Measurements from ENCODE around the gene ZNF41. TPM values are rescaled to one million over a fixed set of nuclear protein-coding genes. Genes with fewer than 3 reads are reported as not detected.

Gene ZNF41
- total RNA-seq, 1 experiment from 2014 or later: 6.6 TPM

GRCh38 chrX:47482065-47482511 lies 934 bp downstream of the ZNF41 start:
- peaks cover 9% of the 10 kb centered on the region for H3K4me1 Mint-ChIP-seq (ENCODE audit: low read depth, unreplicated experiment)

GRCh38 chrX:47481160-47481559 lies 1.9 kb downstream of the ZNF41 start:
- Histone ChIP-seq H3K9me3 (no peaks in the 10 kb centered on the region), H3K4me1 (no peaks in the 10 kb centered on the region), H3K27me3 (replicated peaks; ENCODE audit: control insufficient read depth, insufficient read depth, low read length) (no peaks in the 10 kb centered on the region), H3K4me3 (ENCODE audit: low read depth, low read length) (no peak overlapping the region), H3K36me3 (ENCODE audit: control insufficient read depth, insufficient read depth, low read length) (no peaks in the 10 kb centered on the region)
- no TSS peak for BruUV-seq (replicated peaks)
- no peaks in the 10 kb centered on the region for H3K9me3 Mint-ChIP-seq (ENCODE audit: unreplicated experiment)
- peaks cover 6% of the 10 kb centered on the region for H3K36me3 Mint-ChIP-seq (ENCODE audit: insufficient read depth, unreplicated experiment)
- CTCF ChIA-PET: interaction anchor here (0.6 kb wide), 1 partner anchor 348 kb away, joined by 5 read pairs; no protein-coding TSS in a partner anchor
- no peaks in the 10 kb centered on the region for H3K27me3 Mint-ChIP-seq (ENCODE audit: insufficient read depth, unreplicated experiment)
- H3K4me1 Mint-ChIP-seq (ENCODE audit: low read depth, unreplicated experiment): peaks cover 9% of the 10 kb centered on the region
- no peak for TF ChIP-seq CTCF (IDR thresholded peaks at IDR 0.05; ENCODE audit: insufficient read depth in 1 of 2, low read depth in 1 of 2, low read length in 1 of 2, severe bottlenecking in 1 of 2, unreplicated experiment in 1 of 2)
- intact Hi-C loops (cut with micrococcal nuclease; ENCODE audit: unreplicated experiment): loop anchor here (5.0 kb wide), 1 partner anchor 289 kb away; the partner anchor contains the start of gene UBA1
- POLR2A ChIA-PET: no interaction called here
- peak overlapping the region; percentile 93 for H3K4me3 Mint-ChIP-seq (ENCODE audit: unreplicated experiment)
- DNase-seq: no peak
- no peak overlapping the region for H3K27ac Mint-ChIP-seq (ENCODE audit: unreplicated experiment)

More at GRCh38 chrX:47482065-47482511, 934 bp downstream of the ZNF41 start:
- ChIA-PET CTCF (no interaction called here), POLR2A (no interaction called here)
- TF ChIP-seq CTCF (IDR thresholded peaks at IDR 0.05; ENCODE audit: insufficient read depth in 1 of 2, low read depth in 1 of 2, low read length in 1 of 2, severe bottlenecking in 1 of 2, unreplicated experiment in 1 of 2): no peak
- DNase-seq: no peak
- H3K4me3 Mint-ChIP-seq (ENCODE audit: unreplicated experiment): peak overlapping the region; percentile 93
- H3K27ac Mint-ChIP-seq (ENCODE audit: unreplicated experiment): peak overlapping the region; percentile 61
- peaks cover 6% of the 10 kb centered on the region for H3K36me3 Mint-ChIP-seq (ENCODE audit: insufficient read depth, unreplicated experiment)
- BruUV-seq (replicated peaks): no TSS peak
- no peaks in the 10 kb centered on the region for H3K36me3 ChIP-seq (ENCODE audit: control insufficient read depth, insufficient read depth, low read length)
- no peaks in the 10 kb centered on the region for H3K4me1 ChIP-seq
- H3K9me3 ChIP-seq: no peaks in the 10 kb centered on the region
- intact Hi-C loops (cut with micrococcal nuclease; ENCODE audit: unreplicated experiment): loop anchor here (5.0 kb wide), 1 partner anchor 290 kb away; the partner anchor contains the start of gene UBA1
- no peaks in the 10 kb centered on the region for H3K27me3 Mint-ChIP-seq (ENCODE audit: insufficient read depth, unreplicated experiment)
- H3K4me3 ChIP-seq (ENCODE audit: low read depth, low read length): peak overlapping the region; percentile 65
- H3K27me3 ChIP-seq (replicated peaks; ENCODE audit: control insufficient read depth, insufficient read depth, low read length): no peaks in the 10 kb centered on the region
- H3K9me3 Mint-ChIP-seq (ENCODE audit: unreplicated experiment): no peaks in the 10 kb centered on the region

DNA sequence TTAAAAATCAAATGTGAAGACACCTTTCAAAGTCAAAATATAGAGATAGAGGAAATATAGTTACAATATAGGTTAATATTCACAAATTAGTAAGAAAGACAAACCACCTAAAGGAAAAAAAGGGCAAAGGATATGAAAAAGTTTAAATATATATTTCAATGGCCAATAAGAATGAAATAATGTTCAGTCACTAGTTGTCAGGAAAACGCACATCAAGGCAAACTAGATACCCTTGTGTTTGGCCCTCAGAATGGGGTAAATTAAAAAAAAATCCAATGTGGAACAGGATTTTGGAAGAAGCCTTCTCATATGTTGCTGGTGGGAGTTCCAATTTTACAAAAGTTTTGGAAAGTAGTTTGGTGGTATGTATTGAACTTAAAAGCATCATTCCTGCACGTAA lies 2.4 kb downstream of the ZNF41 start:
- CTCF ChIA-PET: no interaction called here
- Mint-ChIP-seq H3K27me3 (ENCODE audit: insufficient read depth, unreplicated experiment) (no peaks in the 10 kb centered on the region), H3K4me1 (ENCODE audit: low read depth, unreplicated experiment) (peaks cover 9% of the 10 kb centered on the region), H3K4me3 (ENCODE audit: unreplicated experiment) (no peak overlapping the region), H3K9me3 (ENCODE audit: unreplicated experiment) (no peaks in the 10 kb centered on the region), H3K36me3 (ENCODE audit: insufficient read depth, unreplicated experiment) (peaks cover 6% of the 10 kb centered on the region), H3K27ac (ENCODE audit: unreplicated experiment) (no peak overlapping the region)
- DNase-seq: no peak
- no peak for TF ChIP-seq CTCF (IDR thresholded peaks at IDR 0.05; ENCODE audit: insufficient read depth in 1 of 2, low read depth in 1 of 2, low read length in 1 of 2, severe bottlenecking in 1 of 2, unreplicated experiment in 1 of 2)
- H3K27me3 ChIP-seq (replicated peaks; ENCODE audit: control insufficient read depth, insufficient read depth, low read length): no peaks in the 10 kb centered on the region
- H3K4me3 ChIP-seq (ENCODE audit: low read depth, low read length): no peak overlapping the region
- BruUV-seq (replicated peaks): no TSS peak
- H3K9me3 ChIP-seq: no peaks in the 10 kb centered on the region
- POLR2A ChIA-PET: no interaction called here
- H3K36me3 ChIP-seq (ENCODE audit: control insufficient read depth, insufficient read depth, low read length): no peaks in the 10 kb centered on the region
- no peaks in the 10 kb centered on the region for H3K4me1 ChIP-seq
- intact Hi-C loops (cut with micrococcal nuclease; ENCODE audit: unreplicated experiment): loop anchor here (5.0 kb wide), 1 partner anchor 288 kb away; the partner anchor contains the start of gene UBA1
